Fibroblast of lung (primary cell): Measurements from ENCODE around the gene RNASE13.
A peak's percentile ranks its signal among the peaks of the same experiment; 100 is the strongest.

ENCODE experiments used
- CTCF ChIP-seq, 2 donors: IDR thresholded peaks in 1 of 2; conservative IDR thresholded peaks in 1 of 2; 1 replicate in 1 of 2; 2 replicates in 1 of 2; pipeline ENCODE4 v1.5.1; 2011 to 2012; ENCODE audit warnings: low read length in 2 of 2, control low read depth in 1 of 2, inconsistent platforms in 1 of 2, low read depth in 1 of 2, mild to moderate bottlenecking in 1 of 2
- EZH2 ChIP-seq: IDR thresholded peaks from 2 replicates; pipeline ENCODE4 v1.5.1; 2012; ENCODE audit warnings: low read length, control low read depth, mild to moderate bottlenecking; ENCODE audit errors: missing control alignments

- TF ChIP-seq EZH2 (no peak), CTCF (conservative IDR thresholded peaks at IDR 0.05 in 1 of 2, IDR thresholded peaks at IDR 0.05 in 1 of 2; ENCODE audit: low read depth in 1 of 2, low read length in 2 of 2) (peak in 1 of 2 donors; percentile 2)
These were observed 23.4 kb upstream of the RNASE13 start, which contains the start of gene RNASE8 for GRCh38 chr14:21057803-21058675.
